Tibial nerve (tissue), 4 donors: Measurements from ENCODE around the gene RPS6KL1. TPM values are rescaled to one million over a fixed set of nuclear protein-coding genes. Genes with fewer than 3 reads are reported as not detected.

Source experiments
- DNase-seq, 2 donors: peaks; one replicate each; pipeline ENCODE4 v3.0.0-alpha.2; 2019; ENCODE audit warnings: low spot score in 2 of 2
- H3K27ac ChIP-seq, 4 donors: fragments of 200-600 bp; sonication (generic) in 3 of 4; one replicate each; pipeline ENCODE4 v1.5.1; 2017 to 2019; ENCODE audit warnings: mild to moderate bottlenecking in 1 of 4
- H3K27me3 ChIP-seq, 2 donors: fragments of 200-600 bp; sonication (generic) in 1 of 2; one replicate each; pipeline versions ENCODE4 v1.5.1 to v1.6.0; 2017 to 2019
- H3K36me3 ChIP-seq, 3 donors: fragments of 200-600 bp; sonication (generic); one replicate each; pipeline ENCODE4 v1.5.1; 2018 to 2019
- H3K4me1 ChIP-seq, 4 donors: fragments of 200-600 bp; sonication (generic) in 3 of 4; one replicate each; pipeline ENCODE4 v1.5.1; 2017 to 2019
- H3K4me3 ChIP-seq, 4 donors: fragments of 200-600 bp; sonication (generic) in 3 of 4; one replicate each; pipeline ENCODE4 v1.5.1; 2017 to 2019; ENCODE audit warnings: mild to moderate bottlenecking in 1 of 4, moderate library complexity in 1 of 4
- H3K9me3 ChIP-seq, 4 donors: fragments of 200-600 bp; sonication (generic) in 3 of 4; one replicate each; pipeline ENCODE4 v1.5.1; 2017 to 2019
- EP300 ChIP-seq, 2 donors: sonication (generic); formaldehyde crosslinking; IDR thresholded peaks; one replicate each; pipeline ENCODE4 v1.6.1; 2017; ENCODE audit warnings: antibody characterized with exemption in 2 of 2, mild to moderate bottlenecking in 1 of 2
- POLR2A ChIP-seq, 2 donors: fragments of 450-650 bp; IDR thresholded peaks; one replicate each; pipeline ENCODE4 v1.6.1; 2017; ENCODE audit warnings: antibody characterized with exemption in 2 of 2, mild to moderate bottlenecking in 2 of 2, moderate library complexity in 2 of 2
- WGBS, 2 donors: methylation state at CpG; one replicate each; pipeline ENCODE4 v1.1.5; 2018; 5-methylcytosine and 5-hydroxymethylcytosine counted together
- total RNA-seq, 4 donors: library from RNA; depleted of rRNA; stranded (reverse); fragments of >200 nt; gene quantifications; one replicate each; pipeline ENCODE4 v1.1.0, GENCODE V29; 2016
- TF ChIP-seq, protein P1 (sequence below), 5 experiments: fragments of 200-600 bp in 3 of 5; fragments of 450-650 bp in 2 of 5; sonication (generic) in 3 of 5; IDR thresholded peaks; one replicate each; pipeline ENCODE4 v1.5.1; 2016 to 2019; ENCODE audit warnings: antibody characterized with exemption in 5 of 5, mild to moderate bottlenecking in 3 of 5, moderate library complexity in 2 of 5

The RPS6KL1 gene
- total RNA-seq, 4 donors from 2014 or later, result 2.0 to 20.7 (median 7.7) TPM

DNA sequence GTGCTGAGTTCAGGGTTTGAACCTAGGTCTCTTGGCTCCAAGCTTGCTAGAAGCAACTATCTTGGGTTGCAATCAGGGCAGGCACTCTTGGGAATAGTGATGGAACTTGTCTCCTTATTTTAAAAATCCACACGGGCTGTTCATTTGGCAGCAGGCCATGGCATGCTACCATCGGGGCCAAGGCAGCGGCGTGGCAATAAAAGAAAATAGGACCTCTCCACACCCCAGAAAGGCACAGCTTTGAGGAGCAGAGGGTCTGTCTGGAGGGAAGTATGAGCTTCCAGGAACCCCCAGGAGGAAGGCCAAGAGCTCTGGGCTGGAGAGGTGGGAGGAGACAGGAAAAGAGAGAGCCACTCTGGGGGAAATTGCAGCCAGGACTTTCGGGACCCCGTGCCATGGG lies 15.3 kb downstream of the RPS6KL1 start:
- Histone ChIP-seq H3K36me3 (peaks cover 0 to 28% (median 0%) of the 10 kb centered on the region in 3 donors), H3K4me3 (no peak overlapping the region), H3K27me3 (no peaks in the 10 kb centered on the region), H3K9me3 (no peaks in the 10 kb centered on the region), H3K27ac (no peak overlapping the region), H3K4me1 (peaks cover 0 to 28% (median 7%) of the 10 kb centered on the region in 4 donors)
- DNase-seq, result no peak
- TF ChIP-seq POLR2A (IDR thresholded peaks at IDR 0.05) (no peak), EP300 (IDR thresholded peaks at IDR 0.05) (no peak)
- TF ChIP-seq, protein P1, sequence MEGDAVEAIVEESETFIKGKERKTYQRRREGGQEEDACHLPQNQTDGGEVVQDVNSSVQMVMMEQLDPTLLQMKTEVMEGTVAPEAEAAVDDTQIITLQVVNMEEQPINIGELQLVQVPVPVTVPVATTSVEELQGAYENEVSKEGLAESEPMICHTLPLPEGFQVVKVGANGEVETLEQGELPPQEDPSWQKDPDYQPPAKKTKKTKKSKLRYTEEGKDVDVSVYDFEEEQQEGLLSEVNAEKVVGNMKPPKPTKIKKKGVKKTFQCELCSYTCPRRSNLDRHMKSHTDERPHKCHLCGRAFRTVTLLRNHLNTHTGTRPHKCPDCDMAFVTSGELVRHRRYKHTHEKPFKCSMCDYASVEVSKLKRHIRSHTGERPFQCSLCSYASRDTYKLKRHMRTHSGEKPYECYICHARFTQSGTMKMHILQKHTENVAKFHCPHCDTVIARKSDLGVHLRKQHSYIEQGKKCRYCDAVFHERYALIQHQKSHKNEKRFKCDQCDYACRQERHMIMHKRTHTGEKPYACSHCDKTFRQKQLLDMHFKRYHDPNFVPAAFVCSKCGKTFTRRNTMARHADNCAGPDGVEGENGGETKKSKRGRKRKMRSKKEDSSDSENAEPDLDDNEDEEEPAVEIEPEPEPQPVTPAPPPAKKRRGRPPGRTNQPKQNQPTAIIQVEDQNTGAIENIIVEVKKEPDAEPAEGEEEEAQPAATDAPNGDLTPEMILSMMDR (IDR thresholded peaks at IDR 0.05), result no peak
- 34 to 39% methylated on average over 6 of the region's 6 CpGs for WGBS, 2 donors

DNA sequence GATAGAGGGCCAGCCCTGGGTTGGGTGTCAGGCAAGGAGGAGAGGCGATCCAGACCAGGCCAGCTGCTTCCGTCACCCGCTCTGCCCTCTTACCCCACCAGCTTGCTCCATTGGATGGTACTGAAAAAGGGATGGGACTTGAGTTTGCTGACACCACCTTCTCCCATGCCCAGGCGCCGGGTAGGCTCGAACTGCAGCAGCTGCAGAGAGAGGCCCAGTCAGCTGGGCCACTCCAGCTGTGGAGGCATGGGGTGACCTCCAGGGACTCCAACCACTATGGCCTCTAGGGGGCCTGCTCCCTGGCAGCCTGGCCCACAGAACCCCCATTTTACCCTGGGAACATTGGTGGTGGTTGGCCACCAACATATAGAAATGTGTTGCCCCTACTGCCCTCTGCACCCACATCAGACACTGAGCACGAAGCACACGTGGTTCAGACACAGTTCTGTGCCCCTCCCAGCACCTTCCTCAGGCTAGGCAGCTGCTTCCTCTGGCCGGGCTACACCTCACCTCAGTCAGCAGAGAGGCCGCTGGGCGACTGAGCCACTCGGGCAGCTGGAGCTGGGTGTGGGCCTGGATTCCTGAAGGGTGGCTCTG lies 16.0 kb downstream of the RPS6KL1 start:
- no peak overlapping the region for H3K4me3 ChIP-seq
- TF ChIP-seq POLR2A (IDR thresholded peaks at IDR 0.05), result no peak
- TF ChIP-seq EP300 (IDR thresholded peaks at IDR 0.05), result no peak
- TF ChIP-seq, protein P1 (IDR thresholded peaks at IDR 0.05), result no peak
- no peak overlapping the region for H3K27ac ChIP-seq
- H3K4me1 ChIP-seq, result peaks cover 0 to 28% (median 7%) of the 10 kb centered on the region in 4 donors
- H3K9me3 ChIP-seq, result no peaks in the 10 kb centered on the region
- WGBS, 2 donors, result 77 to 83% methylated on average over 10 of the region's 12 CpGs
- no peak for DNase-seq
- H3K36me3 ChIP-seq, result peaks cover 0 to 35% (median 6%) of the 10 kb centered on the region in 3 donors
- H3K27me3 ChIP-seq, result no peaks in the 10 kb centered on the region

DNA sequence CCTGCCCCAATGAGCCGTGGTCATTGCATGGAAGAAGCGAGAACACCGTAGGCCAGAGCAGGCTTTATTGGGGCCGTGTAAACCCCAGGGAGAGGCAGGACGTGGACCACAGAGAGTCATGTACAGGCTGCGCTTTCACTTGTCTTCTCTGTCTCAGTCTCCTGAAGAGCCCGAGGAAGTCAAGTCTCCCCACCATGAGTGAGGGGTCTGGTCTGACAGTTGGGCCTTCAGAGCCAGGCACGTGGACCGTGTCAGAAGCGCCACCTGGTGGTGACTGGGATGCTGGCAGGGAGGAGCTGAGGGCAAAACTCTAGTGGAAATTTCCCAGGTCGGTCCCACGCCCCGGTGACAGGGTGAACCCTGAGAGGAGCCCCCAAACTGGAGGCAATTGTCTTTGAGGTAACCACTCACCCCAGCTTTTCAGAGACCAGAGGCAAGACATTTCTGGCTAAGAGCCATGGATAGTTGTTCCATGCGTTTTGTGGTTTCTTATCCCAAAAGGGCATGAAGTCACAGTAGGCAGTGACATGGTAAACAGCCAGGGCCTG lies 17.4 kb downstream of the RPS6KL1 start:
- peaks cover 0 to 49% (median 17%) of the 10 kb centered on the region in 3 donors for H3K36me3 ChIP-seq
- 37 to 51% methylated on average over 10 to 14 of the region's 14 CpGs for WGBS, 2 donors
- TF ChIP-seq, protein P1 (IDR thresholded peaks at IDR 0.05), result peak; percentile 91 to 95 (median 94)
- no peak for TF ChIP-seq EP300 (IDR thresholded peaks at IDR 0.05)
- H3K27me3 ChIP-seq, result no peaks in the 10 kb centered on the region
- H3K4me1 ChIP-seq, result peaks cover 0 to 28% (median 7%) of the 10 kb centered on the region in 4 donors
- H3K27ac ChIP-seq, result peak overlapping the region in 2 of 4 donors; percentile 35 to 37
- DNase-seq, result peak; percentile 59 to 84
- no peaks in the 10 kb centered on the region for H3K9me3 ChIP-seq
- H3K4me3 ChIP-seq, result no peak overlapping the region

DNA sequence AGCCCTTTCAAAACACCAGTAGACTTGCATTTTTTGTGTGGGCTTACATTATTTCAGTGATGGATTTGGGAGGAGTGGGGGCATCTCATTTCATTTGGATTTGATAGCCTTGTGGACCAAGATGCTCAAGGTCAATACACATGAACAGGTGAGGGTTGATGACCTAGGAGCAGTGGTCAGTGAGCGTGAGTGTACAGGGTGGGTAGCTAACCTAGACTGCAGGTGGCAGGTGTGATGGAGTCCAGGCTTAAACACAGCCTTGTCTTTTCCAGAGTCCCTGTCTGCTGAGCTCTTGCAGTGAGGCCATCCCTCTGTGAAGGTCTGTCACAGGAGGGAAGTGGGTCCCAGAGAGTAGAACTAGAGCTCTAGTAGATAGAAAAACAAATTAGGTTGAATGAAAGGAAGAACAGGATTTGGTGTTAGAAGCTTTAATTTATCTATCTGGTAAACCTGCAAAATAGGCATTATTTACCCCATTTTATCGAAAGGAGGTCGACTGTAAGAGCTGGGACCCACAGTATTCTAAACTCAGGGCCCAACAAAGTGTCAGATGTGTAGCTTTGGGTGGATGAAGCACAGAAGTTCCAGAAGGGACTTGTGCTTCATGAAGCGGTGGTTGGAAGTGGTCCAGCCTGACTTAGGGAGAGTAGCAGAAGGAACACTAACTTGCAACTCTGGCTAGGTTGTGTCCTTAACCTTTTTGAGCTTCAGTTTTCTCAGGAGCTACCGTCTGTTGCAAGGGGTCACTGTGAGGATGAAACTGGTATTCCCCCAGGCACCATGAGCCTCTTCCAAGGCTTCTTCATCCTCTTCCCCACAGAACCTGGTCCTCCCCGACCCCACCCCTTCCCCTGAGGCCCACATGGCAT lies 18.2 kb downstream of the RPS6KL1 start:
- DNase-seq, result peak in 1 of 2 donors; percentile 60
- peaks cover 0 to 57% (median 24%) of the 10 kb centered on the region in 3 donors for H3K36me3 ChIP-seq
- peak overlapping the region in 2 of 4 donors; percentile 35 to 37 for H3K27ac ChIP-seq
- whole genome bisulfite sequencing, 2 donors, result 80 to 82% methylated on average over 6 of the region's 6 CpGs
- TF ChIP-seq, protein P1 (IDR thresholded peaks at IDR 0.05), result no peak
- no peak for TF ChIP-seq POLR2A (IDR thresholded peaks at IDR 0.05)
- no peak for TF ChIP-seq EP300 (IDR thresholded peaks at IDR 0.05)
- H3K27me3 ChIP-seq, result no peaks in the 10 kb centered on the region
- H3K9me3 ChIP-seq, result no peaks in the 10 kb centered on the region
- no peak overlapping the region for H3K4me3 ChIP-seq
- peaks cover 0 to 28% (median 7%) of the 10 kb centered on the region in 4 donors for H3K4me1 ChIP-seq
